ENCODE measurements around the gene SIPA1L3. TPM values are rescaled to one million over a fixed set of nuclear protein-coding genes. Genes with fewer than 3 reads are reported as not detected.
"Not testable (repeated sequence)": the region's sequence is repeated elsewhere in the genome, so short reads cannot be mapped to it uniquely, and the experiment has no call there.

SIPA1L3 gene
- total RNA-seq, 1 donor from 2014 or later, result 15.0 TPM

GRCh38 chr19:38221919-38222830 lies 315.2 kb downstream of the SIPA1L3 start:
- ATAC-seq, result no peak

- no peak for ATAC-seq
Observed at GRCh38 chr19:38223119-38223523, 316.1 kb downstream of the SIPA1L3 start.

GRCh38 chr19:38223617-38224013 lies 316.6 kb downstream of the SIPA1L3 start:
- no peak for ATAC-seq

- peak; percentile 58 for ATAC-seq
Observed at GRCh38 chr19:38224014-38224862, 317.2 kb downstream of the SIPA1L3 start, which contains the start of gene DPF1. Gene DPF1, minus strand, starts transcription at chr19:38224222. Its CDS starts 80 bp downstream, at chr19:38224142.

- ATAC-seq, result not testable (repeated sequence)
Observed at GRCh38 chr19:38224863-38225218, 317.8 kb downstream of the SIPA1L3 start.

GRCh38 chr19:38227287-38228004 lies 320.4 kb downstream of the SIPA1L3 start:
- peak; percentile 16 for ATAC-seq

- ATAC-seq, result peak; percentile 1
Observed at GRCh38 chr19:38228005-38228377, 321.0 kb downstream of the SIPA1L3 start.

- ATAC-seq, result no peak
Observed at GRCh38 chr19:38228491-38229439, 321.8 kb downstream of the SIPA1L3 start.

GRCh38 chr19:38229585-38230073 lies 322.6 kb downstream of the SIPA1L3 start:
- ATAC-seq, result peak; percentile 67

- not testable (repeated sequence) for ATAC-seq
Observed at GRCh38 chr19:38230506-38231133, 323.6 kb downstream of the SIPA1L3 start.

- no peak for ATAC-seq
Observed at GRCh38 chr19:38231918-38232317, 324.9 kb downstream of the SIPA1L3 start.

- ATAC-seq, result peak; percentile 73
Observed at GRCh38 chr19:38233740-38234251, 326.8 kb downstream of the SIPA1L3 start.

GRCh38 chr19:38234615-38235014 lies 327.6 kb downstream of the SIPA1L3 start:
- ATAC-seq, result no peak

GRCh38 chr19:38239816-38240215 lies 332.8 kb downstream of the SIPA1L3 start:
- ATAC-seq, result no peak

GRCh38 chr19:38243279-38243673 lies 336.3 kb downstream of the SIPA1L3 start:
- no peak for ATAC-seq

- no peak for ATAC-seq
Observed at GRCh38 chr19:38245826-38246498, 339.0 kb downstream of the SIPA1L3 start.

- no peak for ATAC-seq
Observed at GRCh38 chr19:38247126-38247525, 340.1 kb downstream of the SIPA1L3 start.

- no peak for ATAC-seq
Observed at GRCh38 chr19:38247734-38248268, 340.8 kb downstream of the SIPA1L3 start.

- ATAC-seq, result no peak
Observed at GRCh38 chr19:38248421-38248820, 341.4 kb downstream of the SIPA1L3 start.

- ATAC-seq, result no peak
Observed at GRCh38 chr19:38250428-38250820, 343.4 kb downstream of the SIPA1L3 start.

All from esophagus mucosa (tissue), 1 donor.